Sigmoid colon (tissue), 3 donors: Measurements from ENCODE around the gene ARHGAP42.

Experiments
- CTCF ChIP-seq, 4 experiments: fragments of 450-650 bp in 3 of 4; fragments of 200-600 bp in 1 of 4; IDR thresholded peaks; one replicate each; pipeline ENCODE4 v1.5.1; 2016 to 2019; ENCODE audit warnings: antibody characterized with exemption in 4 of 4, mild to moderate bottlenecking in 3 of 4, moderate library complexity in 2 of 4
- POLR2A ChIP-seq, 2 donors: fragments of 450-650 bp; IDR thresholded peaks; one replicate each; pipeline ENCODE4 v1.6.1; 2016; ENCODE audit warnings: antibody characterized with exemption in 2 of 2, mild to moderate bottlenecking in 2 of 2, moderate library complexity in 2 of 2

- no peak for TF ChIP-seq POLR2A (IDR thresholded peaks at IDR 0.05)
- no peak for TF ChIP-seq CTCF (IDR thresholded peaks at IDR 0.05)
Observed at GRCh38 chr11:100810146-100810545, 123.1 kb downstream of the ARHGAP42 start.
